Activated naive CD8-positive, alpha-beta T cell treated with anti-CD3 and anti-CD28 coated beads, Interleukin-2, amount 10 ng/mL, durations not matched to agents 7 days and 5 days (primary cell): ENCODE measurements around the gene LRP1B. TPM values are rescaled to one million over a fixed set of nuclear protein-coding genes. Genes with fewer than 3 reads are reported as not detected.

Experiments used
- ATAC-seq: fragments of 150-1000 bp; cut with Tn5 transposase; one replicate; pipeline ENCODE4 v1.10.0; 2021; ENCODE audit warnings: low read depth, moderate library complexity
- POLR2A ChIA-PET: fragments of 350-600 bp; sonication (Branson Sonifier 250); formaldehyde crosslinking; loops from one replicate; lab custom pipeline; 2021; ENCODE audit warnings: antibody characterized with exemption; lab: Charles Lee
- DNase-seq: peaks from one replicate; pipeline ENCODE4 v3.0.0; 2021
- H3K27ac Mint-ChIP-seq: one replicate; pipeline ENCODE4 v1.8.0; 2022; ENCODE audit warnings: mild to moderate bottlenecking, mixed read lengths
- H3K27me3 Mint-ChIP-seq: one replicate; pipeline ENCODE4 v1.8.0; 2022; ENCODE audit warnings: mild to moderate bottlenecking, moderate library complexity, mixed read lengths
- H3K36me3 Mint-ChIP-seq: one replicate; pipeline ENCODE4 v1.8.0; 2021; ENCODE audit warnings: mild to moderate bottlenecking, mixed read lengths
- H3K4me1 Mint-ChIP-seq: one replicate; pipeline ENCODE4 v1.8.0; 2021; ENCODE audit warnings: mixed read lengths
- H3K4me3 Mint-ChIP-seq: one replicate; pipeline ENCODE4 v1.8.0; 2022; ENCODE audit warnings: mild to moderate bottlenecking, moderate library complexity, mixed read lengths
- H3K9me3 Mint-ChIP-seq: one replicate; pipeline ENCODE4 v1.8.0; 2021; ENCODE audit warnings: mixed read lengths
- total RNA-seq, 2 experiments: library from RNA; stranded (reverse); gene quantifications; one replicate each; pipeline ENCODE4 v1.2.3, GENCODE V29; 2021

The LRP1B gene
- total RNA-seq, 2 experiments from 2014 or later = not detected

- DNase-seq = no peak
- Mint-ChIP-seq H3K9me3 (no peaks in the 10 kb centered on the region), H3K36me3 (no peaks in the 10 kb centered on the region), H3K27ac (no peak overlapping the region), H3K27me3 (no peaks in the 10 kb centered on the region), H3K4me3 (no peak overlapping the region), H3K4me1 (no peaks in the 10 kb centered on the region)
- no peak for ATAC-seq
- POLR2A ChIA-PET = no interaction called here
Observed at GRCh38 chr2:140808211-140808610, 1322.6 kb downstream of the LRP1B start.

GRCh38 chr2:140804700-140805260 is 1326.0 kb downstream of the LRP1B start:
- H3K9me3 Mint-ChIP-seq = no peaks in the 10 kb centered on the region
- no peak for DNase-seq
- H3K27ac Mint-ChIP-seq = no peak overlapping the region
- H3K36me3 Mint-ChIP-seq = no peaks in the 10 kb centered on the region
- no peaks in the 10 kb centered on the region for H3K4me1 Mint-ChIP-seq
- no peak for ATAC-seq
- POLR2A ChIA-PET = no interaction called here
- no peaks in the 10 kb centered on the region for H3K27me3 Mint-ChIP-seq
- H3K4me3 Mint-ChIP-seq = no peak overlapping the region

- H3K4me1 Mint-ChIP-seq = no peaks in the 10 kb centered on the region
- no peaks in the 10 kb centered on the region for H3K9me3 Mint-ChIP-seq
- no peak for ATAC-seq
- no peaks in the 10 kb centered on the region for H3K27me3 Mint-ChIP-seq
- no peak overlapping the region for H3K4me3 Mint-ChIP-seq
- no peak for DNase-seq
- POLR2A ChIA-PET = no interaction called here
- no peaks in the 10 kb centered on the region for H3K36me3 Mint-ChIP-seq
- no peak overlapping the region for H3K27ac Mint-ChIP-seq
Observed at GRCh38 chr2:140801311-140801710, 1329.5 kb downstream of the LRP1B start.

GRCh38 chr2:140797718-140798117 is 1333.1 kb downstream of the LRP1B start:
- DNase-seq (no peak), ATAC-seq (no peak)
- H3K4me3 Mint-ChIP-seq = no peak overlapping the region
- H3K4me1 Mint-ChIP-seq = no peaks in the 10 kb centered on the region
- no peak overlapping the region for H3K27ac Mint-ChIP-seq
- H3K9me3 Mint-ChIP-seq = no peaks in the 10 kb centered on the region
- no peaks in the 10 kb centered on the region for H3K27me3 Mint-ChIP-seq
- POLR2A ChIA-PET = no interaction called here
- H3K36me3 Mint-ChIP-seq = no peaks in the 10 kb centered on the region

- H3K27me3 Mint-ChIP-seq = no peaks in the 10 kb centered on the region
- POLR2A ChIA-PET = no interaction called here
Observed at GRCh38 chr2:140791802-140792201, 1339.0 kb downstream of the LRP1B start.

GRCh38 chr2:140786585-140786984 is 1344.2 kb downstream of the LRP1B start:
- H3K9me3 Mint-ChIP-seq = peaks cover 4% of the 10 kb centered on the region
- POLR2A ChIA-PET = no interaction called here
- H3K36me3 Mint-ChIP-seq = no peaks in the 10 kb centered on the region
- no peaks in the 10 kb centered on the region for H3K4me1 Mint-ChIP-seq
- H3K27ac Mint-ChIP-seq = no peak overlapping the region
- H3K4me3 Mint-ChIP-seq = no peak overlapping the region
- ATAC-seq = no peak
- DNase-seq = no peak
- H3K27me3 Mint-ChIP-seq = no peaks in the 10 kb centered on the region

More at GRCh38 chr2:140791802-140792201, 1339.0 kb downstream of the LRP1B start:
- H3K27ac Mint-ChIP-seq = no peak overlapping the region
- H3K9me3 Mint-ChIP-seq = peaks cover 9% of the 10 kb centered on the region
- H3K36me3 Mint-ChIP-seq = no peaks in the 10 kb centered on the region
- no peaks in the 10 kb centered on the region for H3K4me1 Mint-ChIP-seq
- ATAC-seq (no peak), DNase-seq (no peak)
- H3K4me3 Mint-ChIP-seq = no peak overlapping the region

GRCh38 chr2:140775411-140775810 is 1355.4 kb downstream of the LRP1B start:
- DNase-seq (no peak), ATAC-seq (no peak)
- H3K4me1 Mint-ChIP-seq = no peaks in the 10 kb centered on the region
- no peak overlapping the region for H3K4me3 Mint-ChIP-seq
- H3K27ac Mint-ChIP-seq = no peak overlapping the region
- H3K9me3 Mint-ChIP-seq = no peaks in the 10 kb centered on the region
- H3K36me3 Mint-ChIP-seq = no peaks in the 10 kb centered on the region
- no peaks in the 10 kb centered on the region for H3K27me3 Mint-ChIP-seq
- POLR2A ChIA-PET = no interaction called here

- DNase-seq = no peak
- Mint-ChIP-seq H3K4me1 (no peaks in the 10 kb centered on the region), H3K9me3 (no peaks in the 10 kb centered on the region), H3K27me3 (no peaks in the 10 kb centered on the region), H3K36me3 (no peaks in the 10 kb centered on the region), H3K27ac (no peak overlapping the region), H3K4me3 (no peak overlapping the region)
- POLR2A ChIA-PET = no interaction called here
- no peak for ATAC-seq
Observed at GRCh38 chr2:140770645-140771044, 1360.2 kb downstream of the LRP1B start.

GRCh38 chr2:140761807-140762206 is 1369.0 kb downstream of the LRP1B start:
- Mint-ChIP-seq H3K4me3 (no peak overlapping the region), H3K36me3 (no peaks in the 10 kb centered on the region), H3K9me3 (peaks cover 3% of the 10 kb centered on the region), H3K27ac (no peak overlapping the region), H3K4me1 (no peaks in the 10 kb centered on the region), H3K27me3 (no peaks in the 10 kb centered on the region)
- no peak for ATAC-seq
- POLR2A ChIA-PET = no interaction called here
- DNase-seq = no peak

GRCh38 chr2:140759426-140760156 is 1371.2 kb downstream of the LRP1B start:
- POLR2A ChIA-PET = no interaction called here
- no peaks in the 10 kb centered on the region for H3K36me3 Mint-ChIP-seq
- no peak for ATAC-seq
- peaks cover 3% of the 10 kb centered on the region for H3K9me3 Mint-ChIP-seq
- H3K4me1 Mint-ChIP-seq = no peaks in the 10 kb centered on the region
- no peak overlapping the region for H3K27ac Mint-ChIP-seq
- DNase-seq = no peak
- H3K27me3 Mint-ChIP-seq = no peaks in the 10 kb centered on the region
- H3K4me3 Mint-ChIP-seq = no peak overlapping the region

- Mint-ChIP-seq H3K4me3 (no peak overlapping the region), H3K27ac (no peak overlapping the region), H3K36me3 (no peaks in the 10 kb centered on the region), H3K9me3 (peaks cover 2% of the 10 kb centered on the region), H3K27me3 (no peaks in the 10 kb centered on the region), H3K4me1 (no peaks in the 10 kb centered on the region)
- POLR2A ChIA-PET = no interaction called here
- DNase-seq = no peak
- no peak for ATAC-seq
Observed at GRCh38 chr2:140747665-140748064, 1383.2 kb downstream of the LRP1B start.

- Mint-ChIP-seq H3K27ac (no peak overlapping the region), H3K27me3 (no peaks in the 10 kb centered on the region), H3K9me3 (peaks cover 1% of the 10 kb centered on the region), H3K4me3 (no peak overlapping the region), H3K36me3 (no peaks in the 10 kb centered on the region), H3K4me1 (no peaks in the 10 kb centered on the region)
- no peak for ATAC-seq
- DNase-seq = no peak
- POLR2A ChIA-PET = no interaction called here
Observed at GRCh38 chr2:140747090-140747489, 1383.7 kb downstream of the LRP1B start.

GRCh38 chr2:140744379-140744778 is 1386.4 kb downstream of the LRP1B start:
- no peaks in the 10 kb centered on the region for H3K36me3 Mint-ChIP-seq
- H3K4me3 Mint-ChIP-seq = no peak overlapping the region
- peaks cover 1% of the 10 kb centered on the region for H3K9me3 Mint-ChIP-seq
- POLR2A ChIA-PET = no interaction called here
- DNase-seq = no peak
- ATAC-seq = no peak
- no peaks in the 10 kb centered on the region for H3K4me1 Mint-ChIP-seq
- H3K27me3 Mint-ChIP-seq = no peaks in the 10 kb centered on the region
- no peak overlapping the region for H3K27ac Mint-ChIP-seq

- no peaks in the 10 kb centered on the region for H3K36me3 Mint-ChIP-seq
- ATAC-seq (no peak), DNase-seq (no peak)
- POLR2A ChIA-PET = no interaction called here
- no peaks in the 10 kb centered on the region for H3K4me1 Mint-ChIP-seq
- no peak overlapping the region for H3K27ac Mint-ChIP-seq
- no peaks in the 10 kb centered on the region for H3K27me3 Mint-ChIP-seq
- peaks cover 11% of the 10 kb centered on the region for H3K9me3 Mint-ChIP-seq
- no peak overlapping the region for H3K4me3 Mint-ChIP-seq
Observed at GRCh38 chr2:140737006-140737405, 1393.8 kb downstream of the LRP1B start.
